OCI-LY7 (cell line): ENCODE results near the gene IL25. TPM values are rescaled to one million over a fixed set of nuclear protein-coding genes. Genes with fewer than 3 reads are reported as not detected.
"Not testable (repeated sequence)": the region's sequence is repeated elsewhere in the genome, so short reads cannot be mapped to it uniquely, and the experiment has no call there.

Experiments
- BruUV-seq: library from RNA; stranded (reverse); fragments of 400-500 nt; replicated peaks from 2 replicates; lab custom pipeline; 2021; lab: Mats Ljungman, UMichigan
- CTCF ChIA-PET: fragments of 300-600 bp; sonication (Branson Sonifier 250); formaldehyde crosslinking; loops from one replicate; lab custom pipeline; 2022; ENCODE audit warnings: antibody characterized with exemption; ENCODE audit not compliant: unreplicated experiment; lab: Charles Lee
- POLR2A ChIA-PET: fragments of 300-600 bp; sonication (Branson Sonifier 250); formaldehyde crosslinking; loops from one replicate; lab custom pipeline; 2022; ENCODE audit warnings: antibody characterized with exemption; lab: Charles Lee
- DNase-seq: peaks from one replicate; pipeline ENCODE4 v3.0.0-alpha.2; 2015; ENCODE audit warnings: low spot score
- H2AFZ ChIP-seq: fragments of 200-600 bp; sonication (generic), shearing (Covaris generic); 2 replicates; pipeline ENCODE4 v1.6.1; 2014; ENCODE audit warnings: mild to moderate bottlenecking, antibody characterized with exemption, low read length, moderate library complexity
- H3K27ac ChIP-seq: fragments of 200-600 bp; sonication (generic); 2 replicates; pipeline ENCODE4 v1.5.1; 2014; ENCODE audit warnings: mixed run types, low read depth, mild to moderate bottlenecking, moderate library complexity, low read length, inconsistent platforms; ENCODE audit not compliant: poor library complexity, severe bottlenecking
- H3K36me3 ChIP-seq: fragments of 200-600 bp; sonication (generic); 2 replicates; pipeline ENCODE4 v1.6.1; 2014; ENCODE audit warnings: mild to moderate bottlenecking, antibody characterized with exemption, low read length, moderate library complexity, mixed read lengths; ENCODE audit not compliant: insufficient read depth
- H3K4me1 ChIP-seq: fragments of 200-600 bp; sonication (generic); 2 replicates; pipeline ENCODE4 v1.5.1; 2014; ENCODE audit warnings: mild to moderate bottlenecking, low read length; ENCODE audit not compliant: insufficient read depth, poor library complexity, severe bottlenecking
- H3K4me2 ChIP-seq: fragments of 200-600 bp; sonication (generic); 2 replicates; pipeline ENCODE4 v1.6.1; 2014; ENCODE audit warnings: mild to moderate bottlenecking, low read length
- H3K4me3 ChIP-seq: fragments of 200-600 bp; sonication (generic); 2 replicates; pipeline ENCODE4 v1.5.1; 2014; ENCODE audit warnings: mild to moderate bottlenecking, low read depth, low read length; ENCODE audit not compliant: poor library complexity, severe bottlenecking
- H3K79me2 ChIP-seq: fragments of 200-600 bp; sonication (generic); 2 replicates; pipeline ENCODE4 v1.6.1; 2016; ENCODE audit warnings: low read depth, mild to moderate bottlenecking, low read length, moderate library complexity, mixed read lengths; ENCODE audit not compliant: insufficient read depth
- H3K9me2 ChIP-seq: fragments of 200-600 bp; sonication (generic); 2 replicates; pipeline ENCODE4 v1.6.1; 2016; ENCODE audit warnings: mild to moderate bottlenecking, low read length, mixed read lengths; ENCODE audit not compliant: insufficient read depth
- H3K9me3 ChIP-seq: fragments of 200-600 bp; sonication (generic); 2 replicates; pipeline ENCODE4 v1.6.1; 2014; ENCODE audit warnings: mild to moderate bottlenecking, mixed run types, low read length, mixed read lengths
- H4K20me1 ChIP-seq: fragments of 200-600 bp; sonication (generic); 2 replicates; pipeline ENCODE4 v1.6.1; 2014; ENCODE audit warnings: mild to moderate bottlenecking, antibody characterized with exemption, low read length, moderate library complexity, mixed read lengths; ENCODE audit not compliant: insufficient read depth
- CTCF ChIP-seq: fragments of 200-600 bp; sonication (generic); conservative IDR thresholded peaks from 2 replicates; pipeline ENCODE4 v1.5.1; 2014; ENCODE audit warnings: mild to moderate bottlenecking, antibody characterized with exemption, low read length, moderate library complexity, mixed read lengths
- EZH2phosphoT487 ChIP-seq: fragments of 200-600 bp; sonication (generic); IDR thresholded peaks from 2 replicates; pipeline ENCODE4 v1.6.1; 2018; ENCODE audit warnings: low read depth, borderline replicate concordance, mild to moderate bottlenecking, mixed run types, antibody characterized with exemption, low read length, moderate library complexity, mixed read lengths
- intact Hi-C: fragments of 100-400 bp; cut with micrococcal nuclease; formaldehyde crosslinking; loops from one replicate; pipeline ENCODE4 v1.10.0; 2022; ENCODE audit not compliant: unreplicated experiment
- total RNA-seq, 2 experiments: library from RNA; depleted of rRNA in 1 of 2; stranded (reverse); fragments of >200 nt in 1 of 2; shearing (Covaris generic) in 1 of 2; gene quantifications; 2 replicates each; pipeline ENCODE4 v1.2.3, GENCODE V29; 2014 to 2022

The IL25 gene
- total RNA-seq, 2 experiments from 2014 or later = not detected

- intact Hi-C loops = no loop called here
- TF ChIP-seq CTCF = no peak
- TF ChIP-seq EZH2phosphoT487 = no peak
- Histone ChIP-seq H3K4me3 (no peak overlapping the region), H3K4me2 (no peak overlapping the region), H3K9me2 (no peaks in the 10 kb centered on the region), H3K27ac (no peak overlapping the region), H3K79me2 (no peaks in the 10 kb centered on the region), H2AFZ (no peak overlapping the region), H3K4me1 (no peaks in the 10 kb centered on the region), H4K20me1 (no peaks in the 10 kb centered on the region), H3K9me3 (no peaks in the 10 kb centered on the region), H3K36me3 (no peaks in the 10 kb centered on the region)
- ChIA-PET CTCF (no interaction called here), POLR2A (no interaction called here)
- no TSS peak for BruUV-seq
- no peak for DNase-seq
Measured at GRCh38 chr14:23421594-23421993, 49.0 kb downstream of the IL25 start.

GRCh38 chr14:23423657-23424056, 51.0 kb downstream of the IL25 start:
- intact Hi-C loops = no loop called here
- no peak for DNase-seq
- no peak overlapping the region for H3K4me3 ChIP-seq
- BruUV-seq = no TSS peak
- H3K4me1 ChIP-seq = no peaks in the 10 kb centered on the region
- ChIA-PET POLR2A (interaction anchor here (0.6 to 1.2 kb wide), 2 partner anchors 72 to 1621 kb away, joined by 3 read pairs; no protein-coding TSS in a partner anchor), CTCF (interaction anchor here (0.6 kb wide), 1 partner anchor 16 kb away, joined by 6 read pairs; no protein-coding TSS in a partner anchor)
- no peaks in the 10 kb centered on the region for H4K20me1 ChIP-seq
- no peak overlapping the region for H2AFZ ChIP-seq
- no peaks in the 10 kb centered on the region for H3K9me3 ChIP-seq
- H3K79me2 ChIP-seq = no peaks in the 10 kb centered on the region
- H3K36me3 ChIP-seq = no peaks in the 10 kb centered on the region
- no peak overlapping the region for H3K4me2 ChIP-seq
- no peak overlapping the region for H3K27ac ChIP-seq
- H3K9me2 ChIP-seq = no peaks in the 10 kb centered on the region
- TF ChIP-seq CTCF (no peak), EZH2phosphoT487 (no peak)

- ChIA-PET CTCF (no interaction called here), POLR2A (no interaction called here)
Measured at GRCh38 chr14:23425169-23425568, 52.6 kb downstream of the IL25 start.

GRCh38 chr14:23425798-23426197, 53.2 kb downstream of the IL25 start:
- H3K36me3 ChIP-seq, intact Hi-C loops, H3K4me2 ChIP-seq, BruUV-seq, H2AFZ ChIP-seq, DNase-seq, H3K9me3 ChIP-seq, H4K20me1 ChIP-seq, H3K4me1 ChIP-seq, H3K9me2 ChIP-seq, H3K27ac ChIP-seq, H3K79me2 ChIP-seq, CTCF ChIA-PET, H3K4me3 ChIP-seq, POLR2A ChIA-PET: not testable (repeated sequence)

More at GRCh38 chr14:23425169-23425568, 52.6 kb downstream of the IL25 start:
- no peaks in the 10 kb centered on the region for H4K20me1 ChIP-seq
- no peaks in the 10 kb centered on the region for H3K79me2 ChIP-seq
- no peak overlapping the region for H3K27ac ChIP-seq
- H3K36me3 ChIP-seq = no peaks in the 10 kb centered on the region
- no peak for TF ChIP-seq CTCF
- TF ChIP-seq EZH2phosphoT487 = no peak
- no peak overlapping the region for H3K4me2 ChIP-seq
- no TSS peak for BruUV-seq
- intact Hi-C loops = no loop called here
- H2AFZ ChIP-seq = no peak overlapping the region
- H3K9me3 ChIP-seq = no peaks in the 10 kb centered on the region
- no peaks in the 10 kb centered on the region for H3K4me1 ChIP-seq
- no peaks in the 10 kb centered on the region for H3K9me2 ChIP-seq
- H3K4me3 ChIP-seq = no peak overlapping the region
- no peak for DNase-seq
